Psoas muscle (tissue), 8 donors: ENCODE data around the gene CTDP1. TPM values are rescaled to one million over a fixed set of nuclear protein-coding genes. Genes with fewer than 3 reads are reported as not detected.
"Not testable (repeated sequence)": the region's sequence is repeated elsewhere in the genome, so short reads cannot be mapped to it uniquely, and the experiment has no call there.

Source experiments
- ATAC-seq, 4 donors: fragments of 200-7000 bp; cut with Tn5 transposase; one replicate each; pipeline ENCODE4 v1.9.1; 2020; ENCODE audit warnings: moderate library complexity in 3 of 4, mild to moderate bottlenecking in 2 of 4
- DNase-seq, 2 donors: peaks; one replicate each; pipeline ENCODE4 v3.0.0-alpha.2; 2020
- H3K27ac ChIP-seq: fragments of 200-600 bp; one replicate; pipeline ENCODE4 v1.8.0; 2022
- H3K27me3 ChIP-seq, 3 donors: fragments of 200-600 bp in 1 of 3; one replicate each; pipeline versions ENCODE4 v1.6.1 to v1.8.0; 2013 to 2022; ENCODE audit warnings: low read length in 2 of 3, mild to moderate bottlenecking in 2 of 3, moderate library complexity in 1 of 3; ENCODE audit not compliant: insufficient read depth in 3 of 3
- H3K36me3 ChIP-seq, 2 donors: fragments of 200-600 bp in 1 of 2; one replicate each; pipeline versions ENCODE4 v1.6.1 to v1.8.0; 2013 to 2022; ENCODE audit warnings: low read depth in 1 of 2, mild to moderate bottlenecking in 1 of 2, moderate library complexity in 1 of 2; ENCODE audit not compliant: insufficient read depth in 1 of 2
- H3K4me1 ChIP-seq: fragments of 200-600 bp; one replicate; pipeline ENCODE4 v1.8.0; 2022
- H3K4me3 ChIP-seq: fragments of 200-600 bp; one replicate; pipeline ENCODE4 v1.8.0; 2022; ENCODE audit warnings: mild to moderate bottlenecking
- H3K9me3 ChIP-seq: fragments of 200-600 bp; one replicate; pipeline ENCODE4 v1.8.0; 2022
- CTCF ChIP-seq: fragments of 200-600 bp; IDR thresholded peaks from one replicate; pipeline ENCODE4 v1.8.0; 2022; ENCODE audit warnings: antibody characterized with exemption
- WGBS, 3 donors: extraction: QIAGEN DNeasy Blood & Tissue Kit; methylation state at CpG; one replicate each; pipeline versions ENCODE4 v1.1.6 to v1.1.7; 2013; 5-methylcytosine and 5-hydroxymethylcytosine counted together
- intact Hi-C, 2 donors: fragments of 100-400 bp; cut with DNase I; formaldehyde crosslinking; loops; one replicate each; pipeline versions ENCODE4 v1.11.0 to v1.14.2; 2022
- polyA plus RNA-seq, 3 donors: library from polyadenylated mRNA; stranded (reverse); fragments of 200-250 nt; gene quantifications; one replicate each; pipeline ENCODE4 v1.2.3, GENCODE V29; 2013
- total RNA-seq, 4 donors: library from RNA; stranded (reverse); fragmentation: NEBNext Ultra II Directional in 2 of 4; extraction: Animal tissue kit (Norgen Biotek cat#: 25700) in 2 of 4; gene quantifications; one replicate each; pipeline versions ENCODE4 v1.2.1 to v1.2.4, GENCODE V29; 2021 to 2023
- donor health status: healthy with polysubstance abuse.
- donor health status: DM: no; HTN: no; CAD: no; lungs with moderate emphysema.
- donor health status: Bipolar disorder and iron deficiency.
- donor health status: healthy.
- donor health status: DM: yes; HTN: yes; CAD: no.
- donor health status: DM: no; HTN: no; CAD: no.
- donor health status: DM: no; HTN: no; CAD: no.
- donor health status: DM: yes; HTN: yes; CAD: no.

CTDP1 gene
- total and polyA plus RNA-seq, 7 donors: 7.6 to 21.6 (median 12.4) TPM

DNA sequence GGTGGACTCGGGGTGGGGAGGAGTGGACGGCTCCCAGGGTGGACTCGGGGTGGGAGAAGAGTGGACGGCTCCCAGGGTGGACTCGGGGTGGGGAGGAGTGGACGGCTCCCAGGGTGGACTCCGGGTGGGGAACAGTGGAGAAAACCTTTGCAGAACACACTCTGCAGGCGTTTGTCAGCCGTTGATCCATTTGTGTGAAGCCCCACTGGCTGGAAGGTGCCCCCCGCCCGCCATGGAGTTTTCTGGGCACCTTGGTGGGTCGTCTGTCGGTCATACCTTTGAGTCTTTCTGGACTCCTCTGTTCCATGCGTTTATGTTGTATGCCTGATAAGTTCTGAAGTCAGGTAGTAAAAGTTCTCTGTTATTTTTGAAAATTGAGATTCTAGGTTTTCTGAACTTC lies 12.5 kb downstream of the CTDP1 start:
- Histone ChIP-seq H3K36me3 (peaks cover 0 to 16% of the 10 kb centered on the region in 2 donors), H3K27me3 (no peaks in the 10 kb centered on the region), H3K4me1 (no peaks in the 10 kb centered on the region), H3K27ac (no peak overlapping the region), H3K4me3 (no peak overlapping the region), H3K9me3 (no peaks in the 10 kb centered on the region)
- 85 to 87% (median 86%) methylated on average over 8 to 13 of the region's 14 CpGs for WGBS, 3 donors
- no peak for DNase-seq
- ATAC-seq: no peak
- no peak for TF ChIP-seq CTCF
- intact Hi-C loops: no loop called here

DNA sequence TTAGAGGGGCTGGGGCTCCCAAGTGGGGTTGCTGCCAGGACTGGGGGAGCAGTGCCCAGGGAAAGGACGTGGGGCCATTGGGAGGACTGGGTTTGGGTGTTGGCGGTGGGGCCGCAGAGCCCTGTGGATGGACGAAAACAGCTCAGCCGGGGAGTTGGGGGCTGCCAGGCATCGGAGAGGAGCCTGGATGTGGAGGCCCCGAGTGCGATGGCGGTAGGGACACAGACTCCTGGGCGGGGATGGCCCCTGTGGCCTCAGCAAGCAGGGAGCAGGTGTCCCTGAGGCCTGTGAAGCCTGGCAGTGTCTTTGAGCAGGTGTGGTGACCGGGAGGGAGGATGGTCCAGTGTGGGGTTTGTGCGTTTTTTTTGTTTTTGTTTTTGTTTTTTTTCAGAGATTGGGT lies 13.3 kb downstream of the CTDP1 start:
- no peak for TF ChIP-seq CTCF
- no peaks in the 10 kb centered on the region for H3K9me3 ChIP-seq
- H3K27ac ChIP-seq: no peak overlapping the region
- H3K36me3 ChIP-seq: peaks cover 0 to 25% of the 10 kb centered on the region in 2 donors
- no peaks in the 10 kb centered on the region for H3K4me1 ChIP-seq
- ATAC-seq (no peak), DNase-seq (no peak)
- intact Hi-C loops: no loop called here
- 88 to 95% (median 90%) methylated on average over 12 of the region's 12 CpGs for WGBS, 3 donors
- H3K27me3 ChIP-seq: no peaks in the 10 kb centered on the region
- no peak overlapping the region for H3K4me3 ChIP-seq

GRCh38 chr18:79693561-79694205 lies 14.1 kb downstream of the CTDP1 start:
- DNase-seq (no peak), ATAC-seq (peak in 3 of 4 donors; percentile 24 to 31 (median 28))
- Histone ChIP-seq H3K27me3 (no peaks in the 10 kb centered on the region), H3K27ac (no peak overlapping the region), H3K4me3 (no peak overlapping the region), H3K4me1 (no peaks in the 10 kb centered on the region), H3K36me3 (peaks cover 0 to 32% of the 10 kb centered on the region in 2 donors), H3K9me3 (no peaks in the 10 kb centered on the region)
- intact Hi-C loops: no loop called here
- no peak for TF ChIP-seq CTCF
- 74 to 80% (median 79%) methylated on average over 30 to 31 of the region's 31 CpGs for WGBS, 3 donors

DNA sequence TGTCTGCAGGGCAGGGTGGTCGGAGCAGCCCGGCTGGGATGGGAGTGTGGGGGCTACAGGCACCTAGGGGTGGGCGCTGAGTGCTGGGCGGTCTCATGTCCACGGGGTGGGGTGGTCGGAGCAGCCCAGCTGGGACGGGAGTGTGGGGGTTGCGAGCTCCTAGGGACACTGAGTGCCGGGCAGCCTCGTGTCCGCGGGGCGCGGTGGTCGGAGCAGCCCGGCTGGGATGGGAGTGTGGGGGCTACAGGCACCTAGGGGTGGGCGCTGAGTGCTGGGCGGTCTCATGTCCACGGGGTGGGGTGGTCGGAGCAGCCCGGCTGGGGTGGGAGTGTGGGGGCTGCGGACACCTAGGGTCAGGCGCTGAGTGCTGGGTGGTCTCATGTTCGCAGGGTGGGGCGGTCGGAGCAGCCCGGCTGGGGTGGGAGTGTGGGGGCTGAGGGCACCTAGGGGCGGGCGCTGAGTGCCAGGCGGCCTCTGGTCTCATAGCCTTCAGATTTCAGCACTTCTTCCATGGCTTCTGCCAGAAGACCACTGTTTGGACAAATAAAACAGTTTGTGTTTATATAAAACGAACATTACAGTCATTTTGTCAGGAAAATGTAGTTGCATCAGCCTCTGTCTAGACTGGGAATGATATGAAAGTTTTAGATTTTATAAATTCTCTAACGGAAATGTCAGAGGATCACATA lies 14.7 kb downstream of the CTDP1 start:
- WGBS, 3 donors: 90 to 91% (median 91%) methylated on average over 17 to 32 of the region's 32 CpGs
- ATAC-seq, intact Hi-C loops, H3K4me1 ChIP-seq, H3K9me3 ChIP-seq, H3K27ac ChIP-seq, H3K4me3 ChIP-seq, DNase-seq, H3K27me3 ChIP-seq: not testable (repeated sequence)
- H3K36me3 ChIP-seq: peaks cover 0 to 35% of the 10 kb centered on the region in 2 donors

DNA sequence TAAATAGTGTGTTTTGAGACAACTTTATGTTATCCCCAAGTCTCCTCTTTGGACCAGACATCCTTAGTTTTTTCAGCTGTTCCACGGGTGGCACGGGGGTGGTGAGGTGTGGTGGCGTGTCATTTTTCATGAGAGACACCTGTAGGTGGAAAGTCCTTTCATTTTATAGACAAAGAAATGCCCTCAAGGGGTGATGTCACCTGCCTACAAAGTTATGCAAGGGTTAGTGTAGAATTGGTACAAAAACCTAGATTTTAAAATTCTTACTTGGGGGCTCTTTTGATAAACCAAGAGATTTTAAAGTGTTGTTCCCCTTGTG lies 15.3 kb downstream of the CTDP1 start:
- no peak for ATAC-seq
- Histone ChIP-seq H3K27me3 (no peaks in the 10 kb centered on the region), H3K36me3 (peaks cover 0 to 38% of the 10 kb centered on the region in 2 donors), H3K4me3 (no peak overlapping the region), H3K9me3 (no peaks in the 10 kb centered on the region), H3K4me1 (no peaks in the 10 kb centered on the region), H3K27ac (no peak overlapping the region)
- intact Hi-C loops: no loop called here
- no peak for DNase-seq
- 82 to 95% (median 86%) methylated on average over 3 of the region's 3 CpGs for WGBS, 3 donors
- no peak for TF ChIP-seq CTCF
